Measurements from ENCODE around the gene CHKB. TPM values are rescaled to one million over a fixed set of nuclear protein-coding genes. Genes with fewer than 3 reads are reported as not detected.

Gene CHKB
- total RNA-seq, 2 experiments from 2014 or later: 55.6 to 60.3 TPM

GRCh38 chr22:50587407-50587806 lies 4.8 kb upstream of the CHKB start:
- Mint-ChIP-seq H3K27me3 (no peaks in the 10 kb centered on the region), H3K9me3 (no peaks in the 10 kb centered on the region), H3K27ac (no peak overlapping the region), H3K36me3 (ENCODE audit: low read depth) (peaks cover 6% of the 10 kb centered on the region), H3K4me1 (ENCODE audit: low read depth) (peaks cover 8% of the 10 kb centered on the region), H3K4me3 (no peak overlapping the region)
- no peak for ATAC-seq
- DNase-seq: no peak
- POLR2A ChIA-PET: interaction anchor here (1.1 kb wide), 1 partner anchor 37 kb away, joined by 3 read pairs; no protein-coding TSS in a partner anchor
- no peak for TF ChIP-seq CTCF (IDR thresholded peaks at IDR 0.05)
- CTCF ChIA-PET: interaction anchor here (0.9 to 2.7 kb wide), 2 partner anchors 13 to 33 kb away, joined by 3 to 9 read pairs; no protein-coding TSS in a partner anchor
- intact Hi-C loops (cut with micrococcal nuclease): no loop called here

GRCh38 chr22:50586416-50586815 lies 3.8 kb upstream of the CHKB start:
- no peak overlapping the region for H3K4me3 Mint-ChIP-seq
- H3K27ac Mint-ChIP-seq: no peak overlapping the region
- H3K27me3 Mint-ChIP-seq: no peaks in the 10 kb centered on the region
- intact Hi-C loops (cut with micrococcal nuclease): no loop called here
- ATAC-seq (no peak), DNase-seq (no peak)
- no peak for TF ChIP-seq CTCF (IDR thresholded peaks at IDR 0.05)
- peaks cover 7% of the 10 kb centered on the region for H3K36me3 Mint-ChIP-seq (ENCODE audit: low read depth)
- no peaks in the 10 kb centered on the region for H3K9me3 Mint-ChIP-seq
- ChIA-PET POLR2A (no interaction called here), CTCF (interaction anchor here (1.9 to 2.7 kb wide), 2 partner anchors 34 to 61 kb away, joined by 6 to 9 read pairs; partner anchors contain the start of gene SCO2)
- H3K4me1 Mint-ChIP-seq (ENCODE audit: low read depth): peaks cover 13% of the 10 kb centered on the region

- TF ChIP-seq CTCF (IDR thresholded peaks at IDR 0.05): no peak
- intact Hi-C loops (cut with micrococcal nuclease): no loop called here
- Mint-ChIP-seq H3K4me1 (ENCODE audit: low read depth) (peaks cover 16% of the 10 kb centered on the region), H3K36me3 (ENCODE audit: low read depth) (peaks cover 10% of the 10 kb centered on the region), H3K9me3 (no peaks in the 10 kb centered on the region), H3K27me3 (no peaks in the 10 kb centered on the region), H3K27ac (no peak overlapping the region), H3K4me3 (no peak overlapping the region)
- ATAC-seq (no peak), DNase-seq (no peak)
- CTCF ChIA-PET: interaction anchor here (1.1 to 1.9 kb wide), 2 partner anchors 23 to 60 kb away, joined by 3 to 6 read pairs; partner anchors contain the start of genes SCO2 and SYCE3
- POLR2A ChIA-PET: no interaction called here
Measured at GRCh38 chr22:50585781-50586180, 3.1 kb upstream of the CHKB start.

GRCh38 chr22:50585238-50585637 lies 2.6 kb upstream of the CHKB start:
- ChIA-PET POLR2A (interaction anchor here (1.3 kb wide), 1 partner anchor 10 kb away, joined by 3 read pairs; no protein-coding TSS in a partner anchor), CTCF (interaction anchor here (1.1 to 1.9 kb wide), 2 partner anchors 23 to 60 kb away, joined by 3 to 6 read pairs; partner anchors contain the start of genes SCO2 and SYCE3)
- Mint-ChIP-seq H3K9me3 (no peaks in the 10 kb centered on the region), H3K27me3 (no peaks in the 10 kb centered on the region), H3K36me3 (ENCODE audit: low read depth) (peaks cover 14% of the 10 kb centered on the region), H3K4me1 (ENCODE audit: low read depth) (peaks cover 18% of the 10 kb centered on the region), H3K27ac (no peak overlapping the region), H3K4me3 (no peak overlapping the region)
- intact Hi-C loops (cut with micrococcal nuclease): no loop called here
- TF ChIP-seq CTCF (IDR thresholded peaks at IDR 0.05): no peak
- no peak for ATAC-seq
- DNase-seq: no peak

All from activated CD8-positive, alpha-beta T cell treated with anti-CD3 and anti-CD28 coated beads for 36 hours (primary cell).